Osteoblast (primary cell): ENCODE results near the gene RAD51D. TPM values are rescaled to one million over a fixed set of nuclear protein-coding genes. Genes with fewer than 3 reads are reported as not detected.

Source experiments
- DNase-seq: peaks from one replicate; pipeline ENCODE4 v3.0.0; 2011; ENCODE audit warnings: low spot score, mixed read lengths; ENCODE audit not compliant: insufficient read length; ENCODE audit errors: missing footprints
- H2AFZ ChIP-seq: 2 replicates; pipeline ENCODE4 v1.6.0; 2011; ENCODE audit warnings: mild to moderate bottlenecking, low read length
- H3K27ac ChIP-seq: 2 replicates; pipeline ENCODE4 v1.5.1; 2011; ENCODE audit warnings: mild to moderate bottlenecking, low read depth, low read length, moderate library complexity
- H3K27me3 ChIP-seq: 2 replicates; pipeline ENCODE4 v1.6.0; 2012; ENCODE audit warnings: mild to moderate bottlenecking, control low read depth, inconsistent platforms, low read length, moderate library complexity; ENCODE audit not compliant: insufficient read depth
- H3K36me3 ChIP-seq: 2 replicates; pipeline ENCODE4 v1.5.1; 2011; ENCODE audit warnings: mild to moderate bottlenecking, low read length, control low read depth, moderate library complexity; ENCODE audit not compliant: insufficient read depth
- H3K4me1 ChIP-seq: 2 replicates; pipeline ENCODE4 v1.5.1; 2011; ENCODE audit warnings: mild to moderate bottlenecking, low read length, control low read depth, moderate library complexity; ENCODE audit not compliant: insufficient read depth
- H3K4me2 ChIP-seq: 2 replicates; pipeline ENCODE4 v1.6.0; 2011; ENCODE audit warnings: mild to moderate bottlenecking, low read length; ENCODE audit not compliant: insufficient read depth
- H3K4me3 ChIP-seq: fragments of 200-600 bp; sonication (generic); 3 replicates; pipeline ENCODE4 v1.5.1; 2012; ENCODE audit warnings: mild to moderate bottlenecking, low read length, inconsistent platforms; ENCODE audit not compliant: insufficient read depth
- H3K79me2 ChIP-seq: 2 replicates; pipeline ENCODE4 v1.6.0; 2012; ENCODE audit warnings: mild to moderate bottlenecking, low read length, control low read depth, inconsistent platforms; ENCODE audit not compliant: insufficient read depth
- H3K9me3 ChIP-seq: 2 replicates; pipeline ENCODE4 v1.5.1; 2011; ENCODE audit warnings: low read depth, low read length, control low read depth
- H4K20me1 ChIP-seq: 2 replicates; pipeline ENCODE4 v1.6.0; 2012; ENCODE audit warnings: mild to moderate bottlenecking, low read length, control low read depth; ENCODE audit not compliant: insufficient read depth
- CTCF ChIP-seq: IDR thresholded peaks from 2 replicates; pipeline ENCODE4 v1.5.1; 2011; ENCODE audit warnings: mild to moderate bottlenecking, low read depth, low read length, moderate library complexity; ENCODE audit errors: extremely low read depth
- total RNA-seq: library from RNA; depleted of rRNA; stranded (reverse); fragments of >200 nt; gene quantifications from 2 replicates; pipeline ENCODE4 v1.2.3, GENCODE V29; 2012

The RAD51D gene
- total RNA-seq, 1 donor: 14.8 TPM

GRCh38 chr17:35083071-35083470 is 36.6 kb downstream of the RAD51D start:
- Histone ChIP-seq H3K4me2 (no peak overlapping the region), H2AFZ (no peak overlapping the region), H3K4me1 (peaks cover 29% of the 10 kb centered on the region), H3K4me3 (no peak overlapping the region), H3K36me3 (no peaks in the 10 kb centered on the region), H3K27ac (no peak overlapping the region), H3K27me3 (no peaks in the 10 kb centered on the region), H3K79me2 (peaks cover 85% of the 10 kb centered on the region), H3K9me3 (no peaks in the 10 kb centered on the region), H4K20me1 (peaks cover 5% of the 10 kb centered on the region)
- no peak for DNase-seq
- no peak for TF ChIP-seq CTCF

- Histone ChIP-seq H2AFZ (no peak overlapping the region), H4K20me1 (peaks cover 9% of the 10 kb centered on the region), H3K27ac (no peak overlapping the region), H3K36me3 (no peaks in the 10 kb centered on the region), H3K4me3 (no peak overlapping the region), H3K79me2 (peaks cover 85% of the 10 kb centered on the region), H3K27me3 (no peaks in the 10 kb centered on the region), H3K4me2 (peak overlapping the region; percentile 6), H3K9me3 (no peaks in the 10 kb centered on the region), H3K4me1 (peaks cover 22% of the 10 kb centered on the region)
- no peak for DNase-seq
- TF ChIP-seq CTCF: no peak
These were observed 37.5 kb downstream of the RAD51D start for GRCh38 chr17:35082073-35082657.

GRCh38 chr17:35081638-35082037 is 38.0 kb downstream of the RAD51D start:
- Histone ChIP-seq H3K4me1 (peaks cover 22% of the 10 kb centered on the region), H3K36me3 (no peaks in the 10 kb centered on the region), H2AFZ (no peak overlapping the region), H3K9me3 (no peaks in the 10 kb centered on the region), H3K79me2 (peaks cover 84% of the 10 kb centered on the region), H3K27me3 (no peaks in the 10 kb centered on the region), H3K27ac (no peak overlapping the region), H3K4me3 (no peak overlapping the region), H3K4me2 (no peak overlapping the region), H4K20me1 (peaks cover 10% of the 10 kb centered on the region)
- no peak for TF ChIP-seq CTCF
- no peak for DNase-seq

- H3K36me3 ChIP-seq: no peaks in the 10 kb centered on the region
- H3K9me3 ChIP-seq: no peaks in the 10 kb centered on the region
- H3K4me1 ChIP-seq: peaks cover 24% of the 10 kb centered on the region
- H3K27me3 ChIP-seq: no peaks in the 10 kb centered on the region
- no peak overlapping the region for H2AFZ ChIP-seq
- DNase-seq: no peak
- H4K20me1 ChIP-seq: peaks cover 12% of the 10 kb centered on the region
- no peak for TF ChIP-seq CTCF
- peaks cover 79% of the 10 kb centered on the region for H3K79me2 ChIP-seq
- no peak overlapping the region for H3K4me2 ChIP-seq
- no peak overlapping the region for H3K27ac ChIP-seq
- no peak overlapping the region for H3K4me3 ChIP-seq
These were observed 39.1 kb downstream of the RAD51D start for GRCh38 chr17:35080536-35080935.
